Stimulated activated CD4-positive, alpha-beta T cell treated with anti-CD3 and anti-CD28 coated beads, Interleukin-4, amount 100 ng/mL, for 4 hours (primary cell): ENCODE measurements around the gene NAPA.

Experiments
- DNase-seq, 2 experiments: peaks; one replicate each; pipeline ENCODE4 v3.0.0-alpha.2; 2020

NAPA gene

DNA sequence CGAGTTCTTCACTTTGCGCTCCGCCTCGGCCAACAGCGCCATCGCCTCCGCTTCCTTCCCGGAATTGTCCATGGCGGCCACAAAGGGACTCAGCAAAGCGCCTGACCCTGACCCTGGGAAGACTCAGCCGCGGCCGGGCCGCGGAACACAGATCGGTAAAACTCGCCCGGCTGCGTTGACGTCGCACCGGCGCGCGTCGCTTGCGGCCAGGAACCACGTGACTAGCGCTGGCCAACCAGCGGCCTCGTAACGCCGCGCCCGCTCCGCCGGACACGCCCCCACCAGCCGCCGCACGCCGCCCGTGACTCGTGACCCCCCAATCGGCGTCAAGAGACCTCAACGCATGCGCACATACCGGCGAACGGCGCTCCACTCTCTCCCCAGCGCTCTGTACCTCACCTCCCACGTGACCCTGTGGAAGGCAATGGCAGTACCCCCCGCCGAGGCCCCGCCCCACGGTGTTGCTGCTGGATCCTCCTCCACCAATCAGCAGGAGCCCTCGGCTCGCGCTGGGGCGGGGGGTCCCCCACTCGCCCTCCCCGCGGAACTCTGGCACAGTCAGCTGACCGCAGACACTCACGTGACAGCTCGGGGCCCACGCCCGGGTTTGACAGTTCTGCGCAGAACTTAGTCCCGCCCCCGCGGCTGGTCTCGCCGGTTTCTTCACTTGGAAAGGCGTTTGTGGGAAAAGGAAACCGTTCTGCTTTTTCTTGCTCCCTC, at the start of gene NAPA:
Gene NAPA, minus strand, starts transcription at position 195 of the 720 bp plus-strand sequence. Its CDS starts 123 bp downstream, at position 72.
- peak; percentile 100 for DNase-seq

DNA sequence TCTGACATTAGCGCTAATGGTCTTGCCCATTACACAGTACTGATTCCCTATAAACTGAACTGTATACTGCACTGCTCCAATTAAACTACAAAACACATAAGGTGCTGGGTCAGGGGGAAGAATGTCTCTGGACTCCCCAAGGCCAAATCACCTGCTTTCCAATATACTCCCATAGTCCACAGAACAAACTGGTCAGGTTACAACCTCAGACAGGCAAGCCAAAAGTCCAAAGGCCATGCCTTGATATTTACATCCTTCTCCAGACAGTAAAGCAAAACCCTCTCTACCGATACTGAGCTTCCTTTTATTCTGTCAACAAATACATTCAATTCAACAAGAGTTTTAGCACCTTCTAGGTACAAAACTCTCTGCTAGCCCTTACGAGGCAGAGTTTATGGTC, 49.2 kb upstream of the NAPA start:
- no peak for DNase-seq

DNA sequence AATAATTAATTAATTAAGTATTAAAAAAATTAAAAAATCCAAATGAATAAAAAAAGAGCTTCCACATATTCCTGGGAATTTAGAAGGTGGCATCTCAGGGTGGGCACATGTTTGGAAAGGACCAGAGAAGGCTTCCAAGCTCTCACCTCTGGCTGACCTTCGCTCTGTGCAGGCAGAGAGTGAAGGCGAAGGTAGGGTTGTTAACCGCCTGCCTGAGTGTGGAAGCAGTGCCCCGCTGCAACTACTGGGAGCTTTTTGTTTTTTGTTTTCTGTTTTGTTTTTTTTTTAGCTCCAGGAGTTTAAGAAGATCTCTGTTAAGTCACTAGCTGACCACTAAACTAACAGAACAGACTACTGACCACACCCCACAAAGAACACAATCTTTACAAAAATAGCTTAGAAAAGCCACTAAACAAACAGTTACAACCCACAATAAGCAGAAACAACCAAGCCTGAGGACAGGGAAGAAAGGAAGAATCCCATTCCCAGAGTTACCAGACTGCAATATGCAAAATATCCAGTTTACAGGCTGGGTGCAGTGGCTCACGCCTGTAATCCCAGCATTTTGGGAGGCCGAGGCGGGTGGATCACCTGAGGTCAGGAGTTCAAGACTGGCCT, 46.7 kb upstream of the NAPA start:
- no peak for DNase-seq

DNA sequence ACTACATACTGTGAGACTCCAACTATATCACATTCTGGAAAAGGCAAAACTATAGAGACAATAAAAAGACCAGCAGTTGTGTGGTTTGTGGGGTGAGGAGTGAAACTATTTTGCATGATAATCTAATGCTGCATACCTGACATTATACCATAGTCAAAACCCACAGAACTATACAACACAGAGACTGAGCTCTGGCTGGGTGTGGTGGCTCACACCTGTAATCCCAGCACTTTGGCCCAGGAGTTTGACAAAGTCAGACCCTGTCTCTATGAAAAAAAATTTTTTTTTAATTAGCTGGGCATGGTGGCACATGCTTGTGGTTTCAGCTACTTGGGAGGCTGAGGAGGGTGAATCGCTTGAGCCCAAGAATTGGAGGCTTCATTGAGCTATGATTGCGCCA, 46.1 kb upstream of the NAPA start:
- DNase-seq, result no peak

DNA sequence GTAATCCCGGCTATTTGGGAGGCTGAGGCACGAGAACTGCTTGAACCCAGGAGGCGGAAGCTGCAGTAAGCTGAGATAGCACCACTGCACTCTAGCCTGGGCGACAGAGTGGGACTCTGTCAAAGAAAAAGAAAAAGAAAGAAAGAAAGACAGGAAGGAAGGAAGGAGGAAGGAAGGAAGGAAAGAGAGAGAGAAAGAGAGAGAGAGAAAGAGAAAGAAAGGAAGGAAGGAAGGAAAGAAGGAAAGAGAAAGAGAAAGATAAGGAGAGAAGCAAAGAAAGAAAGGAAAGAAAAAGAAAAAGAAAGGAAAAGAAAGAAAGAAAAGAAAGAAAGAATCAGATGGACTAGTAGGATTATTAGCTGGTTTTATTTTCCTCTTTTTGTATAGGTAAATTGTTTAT, 35.3 kb upstream of the NAPA start:
- DNase-seq, result no peak

DNA sequence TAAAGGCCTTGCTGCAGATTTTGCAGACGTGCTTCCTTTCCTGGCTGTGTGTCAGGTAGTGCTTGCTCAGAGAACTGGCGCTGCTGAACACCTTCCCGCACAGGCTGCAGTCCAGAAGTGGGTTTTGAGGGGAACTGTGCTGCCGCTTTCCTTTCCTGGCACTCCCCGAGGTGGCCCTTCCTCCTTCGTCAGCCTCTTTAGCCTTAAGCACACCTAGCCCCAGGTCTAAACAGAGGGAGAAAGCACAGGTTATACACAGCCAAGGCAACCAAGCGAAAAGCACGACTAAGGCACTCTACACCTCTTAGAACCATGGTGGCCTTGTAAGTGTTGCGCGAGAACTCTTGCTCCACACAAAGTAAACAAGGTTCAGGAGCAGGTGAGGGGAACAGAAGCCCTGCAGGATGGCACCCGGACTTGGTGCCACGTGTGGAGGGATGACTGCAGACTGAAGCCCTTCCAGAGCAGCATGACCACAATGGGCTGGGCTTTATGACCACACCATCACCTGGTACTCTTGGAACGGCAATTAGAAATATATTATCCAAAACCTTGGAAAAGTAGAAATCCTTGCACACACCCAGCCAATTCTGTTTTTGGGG, 34.5 kb upstream of the NAPA start:
- no peak for DNase-seq

DNA sequence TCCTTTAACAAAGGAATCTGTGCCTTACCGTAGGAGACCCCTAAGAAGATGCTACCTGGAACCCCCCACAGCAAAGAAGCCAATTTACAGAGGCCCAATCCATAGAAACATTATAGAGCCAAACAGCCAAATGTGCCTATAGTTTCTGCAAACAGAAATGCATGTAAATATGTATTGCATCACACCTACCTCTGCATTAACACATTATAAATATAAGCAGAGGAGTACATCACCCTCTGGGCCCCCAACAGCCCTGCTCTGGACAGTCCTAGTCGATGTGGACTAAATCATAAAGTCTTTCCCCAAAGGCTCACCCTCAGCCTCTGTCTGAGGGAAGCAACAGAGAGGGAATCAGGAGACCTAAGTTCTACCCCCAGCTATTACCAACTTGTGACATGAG, 32.3 kb upstream of the NAPA start:
- no peak for DNase-seq

DNA sequence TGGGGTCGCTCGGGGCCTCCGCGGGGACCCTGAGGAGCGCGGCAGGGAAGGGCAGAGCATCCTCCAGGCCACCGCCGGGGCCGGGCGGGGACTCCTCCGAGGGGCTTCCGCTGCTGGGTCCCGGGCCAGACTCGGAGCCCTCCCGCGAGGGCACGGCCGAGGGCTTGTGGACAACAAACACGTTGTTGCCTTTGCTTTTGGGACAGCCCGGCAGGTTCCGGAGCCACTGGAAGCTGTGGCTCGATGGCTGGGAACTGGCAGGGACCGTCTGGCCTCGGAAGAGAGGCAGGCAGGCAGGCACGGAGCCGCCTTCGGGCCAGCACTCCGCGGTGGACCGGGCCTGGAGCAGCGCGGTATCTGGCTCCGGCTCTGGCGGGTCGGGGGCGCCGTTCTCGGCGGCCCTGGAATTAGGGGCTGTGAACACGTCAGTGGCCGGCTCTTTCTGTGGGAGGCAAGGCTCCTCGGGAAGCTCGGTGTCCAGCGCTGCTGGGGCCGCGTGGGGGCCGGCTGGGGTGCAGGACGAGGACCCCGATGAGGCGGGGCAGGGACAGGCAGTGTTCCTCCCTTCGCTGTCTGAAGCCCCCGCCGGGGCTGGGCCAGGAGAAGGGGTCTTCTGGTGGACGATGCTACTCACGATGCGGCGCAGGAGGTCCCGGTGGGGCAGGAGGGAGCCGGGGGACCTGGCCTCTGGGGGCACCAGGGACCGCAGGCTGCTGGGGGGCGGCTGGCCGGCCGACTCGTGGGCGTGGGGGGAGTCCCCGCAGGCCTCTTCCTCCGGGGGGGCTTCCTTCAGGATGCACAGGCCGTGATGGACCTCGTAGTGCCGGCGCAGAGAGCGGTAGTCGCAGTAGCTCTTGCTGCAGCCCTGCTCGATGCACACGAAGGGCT, 30.4 kb upstream of the NAPA start:
- no peak for DNase-seq

DNA sequence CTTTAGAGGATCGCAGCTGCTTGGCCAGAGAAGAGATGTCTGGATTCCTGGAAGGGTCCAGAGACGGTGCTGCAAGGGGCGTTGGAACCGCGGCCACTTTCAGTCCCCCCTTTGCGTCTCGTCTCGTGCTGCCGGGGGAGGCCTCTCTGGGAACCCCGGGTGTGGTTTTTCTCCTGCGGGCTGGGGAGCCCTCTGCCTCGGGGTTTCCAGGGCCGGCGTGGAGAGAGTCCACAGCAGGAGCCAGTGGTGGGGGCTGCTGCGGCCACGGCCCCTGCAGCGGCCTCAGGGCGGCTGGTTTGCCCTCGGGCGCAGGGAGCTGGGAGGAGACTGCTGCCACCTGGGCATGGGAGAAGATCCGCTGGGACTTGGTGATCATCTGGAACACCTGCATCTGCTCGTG, 29.6 kb upstream of the NAPA start:
- DNase-seq, result no peak

DNA sequence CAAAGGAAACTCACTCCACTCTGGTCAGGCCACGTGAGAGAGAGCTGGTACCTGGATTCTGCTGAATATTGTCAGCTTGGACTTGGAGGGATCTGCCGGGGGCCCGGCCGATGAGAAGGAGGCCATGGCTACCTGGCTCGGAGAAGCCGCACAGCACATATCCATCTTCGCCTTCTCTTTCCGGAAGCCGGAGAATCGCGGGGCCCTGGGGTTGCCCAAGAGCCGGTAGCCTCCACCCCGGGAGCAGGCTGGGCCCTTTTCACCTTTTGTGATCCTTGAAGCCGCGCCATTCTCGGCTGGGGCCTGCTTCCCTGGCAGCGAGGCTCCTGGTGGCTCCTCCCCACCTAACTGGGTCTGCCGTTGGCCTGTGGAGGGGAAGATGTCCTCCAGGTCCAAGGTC, 29.2 kb upstream of the NAPA start:
- no peak for DNase-seq

DNA sequence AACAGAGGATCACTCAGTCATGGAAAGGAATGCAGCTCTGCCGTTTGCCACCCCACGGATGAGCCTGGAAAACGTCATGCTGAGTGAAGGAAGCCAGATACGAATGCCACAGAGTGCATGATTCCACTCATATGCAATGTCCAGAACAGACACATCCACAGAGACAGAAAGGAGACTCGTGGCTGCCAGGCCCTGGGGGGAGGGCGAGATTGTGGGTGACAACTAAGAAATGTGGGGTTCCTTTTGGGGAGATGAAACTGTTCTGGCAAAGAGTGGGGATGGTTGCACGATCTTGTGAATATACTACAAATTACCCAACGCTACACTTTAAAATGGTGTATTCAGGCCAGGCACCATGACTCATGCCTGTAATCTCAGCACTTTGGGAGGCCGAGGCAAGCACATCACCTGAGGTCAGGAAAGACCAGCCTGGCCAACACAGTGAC, 27.2 kb upstream of the NAPA start:
- DNase-seq, result no peak

DNA sequence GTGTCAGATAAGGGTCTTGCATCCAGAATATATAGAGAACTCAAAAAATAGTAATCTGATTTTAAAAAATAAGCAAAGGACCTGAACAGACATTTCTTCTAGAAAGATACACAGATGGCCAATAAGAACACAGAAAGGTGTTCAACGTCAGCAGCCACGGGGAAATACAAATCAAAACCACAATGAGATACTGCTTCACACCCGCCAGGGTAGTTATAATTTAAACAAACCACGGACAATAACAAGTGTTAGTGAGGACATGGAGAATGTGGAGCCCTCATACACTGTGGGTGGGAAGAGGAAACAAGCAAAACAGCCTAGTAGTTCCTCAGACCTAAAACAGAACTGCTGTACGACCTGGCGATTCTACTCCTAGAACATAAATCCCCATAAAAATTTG, 26.7 kb upstream of the NAPA start:
- no peak for DNase-seq

DNA sequence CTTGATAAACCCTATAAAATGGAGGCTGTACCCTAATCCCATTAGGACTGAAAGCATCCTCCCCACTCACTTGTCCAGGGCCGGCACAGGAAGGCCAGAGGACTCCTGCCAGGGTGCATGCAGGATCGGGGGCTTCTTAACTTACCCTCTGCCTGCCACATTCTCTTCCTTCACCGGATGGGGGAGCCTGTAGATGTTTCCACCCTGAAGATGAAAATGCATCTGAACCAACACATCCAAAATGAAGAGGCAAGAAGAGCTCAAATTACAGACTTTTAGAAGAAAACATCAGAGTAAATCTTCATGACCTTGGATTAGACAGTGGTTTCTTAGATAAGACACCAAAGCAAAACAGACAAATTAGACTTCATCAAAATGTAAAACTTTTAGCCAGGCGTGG, 25.9 kb upstream of the NAPA start:
- no peak for DNase-seq

DNA sequence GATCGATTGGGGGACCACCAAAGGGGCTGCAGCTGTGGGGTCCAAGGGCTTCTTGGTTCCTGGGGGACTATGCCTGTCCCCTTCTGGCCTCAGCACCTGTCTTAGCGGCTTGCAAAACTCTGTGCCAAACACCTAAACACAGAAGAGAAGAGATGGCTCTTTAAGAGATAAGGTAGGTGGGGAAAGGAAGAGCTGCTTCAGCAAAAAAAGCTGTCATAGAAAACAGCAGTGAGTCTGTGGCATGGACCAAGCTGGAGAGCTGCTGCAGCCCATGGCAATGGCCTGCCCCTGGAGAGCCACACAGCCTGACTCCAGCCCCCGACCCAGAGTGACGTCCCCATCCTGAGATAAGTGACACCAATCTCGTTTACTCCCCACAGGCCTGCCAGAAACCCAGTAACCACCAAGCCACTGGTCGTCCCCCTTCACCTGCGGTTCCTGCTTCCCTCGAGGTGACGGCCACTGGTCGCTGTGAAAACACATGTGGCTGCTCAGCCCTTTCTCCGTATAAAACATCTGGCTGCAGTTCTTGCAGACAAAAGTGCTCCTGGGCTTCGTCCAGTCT, 25.0 kb upstream of the NAPA start:
- DNase-seq, result no peak

DNA sequence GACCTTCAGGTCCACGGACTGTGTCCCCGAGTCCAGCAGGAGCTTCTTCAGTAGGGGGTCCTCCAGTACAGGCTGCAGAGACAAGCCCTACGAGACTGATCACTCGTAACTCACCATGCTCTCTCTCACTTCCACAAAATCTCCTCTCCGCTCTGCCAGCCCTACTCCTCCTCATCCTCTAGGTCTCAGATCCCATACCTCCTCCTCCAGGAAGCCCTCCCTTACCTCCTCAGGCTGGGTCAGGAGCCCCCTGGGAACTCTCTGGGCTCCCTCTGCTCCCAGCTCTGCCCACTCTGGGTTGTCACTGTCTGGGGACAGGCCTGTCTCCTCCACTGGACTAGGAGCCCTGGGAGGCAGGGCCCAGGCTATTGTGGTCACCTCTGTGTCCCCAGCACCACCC, 23.9 kb upstream of the NAPA start:
- DNase-seq, result no peak

DNA sequence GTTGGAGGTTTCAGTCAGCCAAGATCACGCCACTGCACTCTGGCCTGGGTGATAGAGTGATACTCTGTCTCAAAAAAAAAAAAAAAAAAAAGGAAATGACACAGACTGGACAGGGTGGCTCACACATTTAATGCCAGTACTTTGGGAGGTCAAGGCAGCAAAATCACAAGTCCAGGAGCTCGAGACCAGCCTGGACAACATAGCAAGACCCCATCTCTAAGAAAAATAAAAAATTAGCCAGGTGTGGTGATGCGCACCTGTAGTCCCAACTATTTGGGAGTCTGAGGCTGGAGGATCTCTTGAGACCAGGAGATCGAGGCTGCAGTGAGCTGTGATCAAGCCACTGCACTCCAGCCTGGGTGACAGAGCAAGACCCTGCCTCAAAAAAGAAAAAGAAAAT, 22.6 kb upstream of the NAPA start:
- DNase-seq, result no peak

DNA sequence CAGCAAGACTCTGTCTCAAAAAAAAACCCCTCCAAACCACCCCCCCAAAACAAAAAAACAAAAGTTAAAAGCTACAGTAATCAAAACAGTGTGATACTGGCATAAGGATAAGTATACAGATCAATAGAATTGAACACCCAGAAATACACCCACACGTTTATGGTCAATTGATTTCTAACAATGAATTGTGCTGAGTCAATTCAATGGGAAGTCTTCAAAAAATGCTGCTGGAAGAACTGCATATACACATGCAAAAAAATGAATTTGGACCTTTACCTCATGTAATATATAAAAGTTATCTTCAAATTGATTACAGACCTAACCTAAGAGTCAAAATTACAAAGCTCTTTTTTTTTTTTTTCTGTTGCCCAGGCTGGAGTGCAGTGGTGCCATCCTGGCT, 19.8 kb upstream of the NAPA start:
- no peak for DNase-seq

DNA sequence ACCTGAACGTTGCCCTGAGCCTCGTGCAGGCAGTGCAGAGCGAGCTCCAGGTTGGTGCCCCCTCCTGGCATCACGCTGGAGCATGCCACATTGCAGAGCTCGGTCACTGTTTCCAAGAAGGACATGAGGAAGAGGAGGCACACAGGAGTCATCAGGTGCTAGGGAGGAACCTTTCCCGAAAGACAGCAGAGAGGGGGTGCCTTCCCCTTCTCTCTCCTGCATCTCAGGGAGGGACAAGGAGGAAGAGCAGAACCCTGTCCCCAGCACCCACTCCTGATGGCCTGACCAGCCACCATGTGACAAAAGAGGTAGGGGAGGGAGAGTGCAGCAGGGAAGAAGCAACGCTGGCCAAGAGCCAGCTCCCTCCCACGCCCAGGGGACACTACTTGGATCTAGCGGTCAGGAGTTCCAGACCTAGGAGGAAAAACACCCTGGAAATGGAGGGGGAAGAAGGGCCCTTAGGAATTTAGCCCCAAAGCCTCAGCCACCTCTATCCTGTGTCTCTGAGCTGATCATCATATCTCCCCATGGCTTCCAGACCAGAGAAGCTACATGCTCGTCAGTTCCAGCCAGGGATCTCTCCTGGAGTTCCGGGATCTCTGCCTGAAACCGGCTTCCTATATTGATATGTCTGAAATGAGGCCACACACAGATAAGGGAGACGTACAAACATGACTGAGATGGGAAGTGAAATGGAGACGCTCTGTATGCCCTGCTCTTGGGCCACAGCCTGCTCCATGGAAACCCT, 17.0 kb upstream of the NAPA start:
- DNase-seq, result no peak

DNA sequence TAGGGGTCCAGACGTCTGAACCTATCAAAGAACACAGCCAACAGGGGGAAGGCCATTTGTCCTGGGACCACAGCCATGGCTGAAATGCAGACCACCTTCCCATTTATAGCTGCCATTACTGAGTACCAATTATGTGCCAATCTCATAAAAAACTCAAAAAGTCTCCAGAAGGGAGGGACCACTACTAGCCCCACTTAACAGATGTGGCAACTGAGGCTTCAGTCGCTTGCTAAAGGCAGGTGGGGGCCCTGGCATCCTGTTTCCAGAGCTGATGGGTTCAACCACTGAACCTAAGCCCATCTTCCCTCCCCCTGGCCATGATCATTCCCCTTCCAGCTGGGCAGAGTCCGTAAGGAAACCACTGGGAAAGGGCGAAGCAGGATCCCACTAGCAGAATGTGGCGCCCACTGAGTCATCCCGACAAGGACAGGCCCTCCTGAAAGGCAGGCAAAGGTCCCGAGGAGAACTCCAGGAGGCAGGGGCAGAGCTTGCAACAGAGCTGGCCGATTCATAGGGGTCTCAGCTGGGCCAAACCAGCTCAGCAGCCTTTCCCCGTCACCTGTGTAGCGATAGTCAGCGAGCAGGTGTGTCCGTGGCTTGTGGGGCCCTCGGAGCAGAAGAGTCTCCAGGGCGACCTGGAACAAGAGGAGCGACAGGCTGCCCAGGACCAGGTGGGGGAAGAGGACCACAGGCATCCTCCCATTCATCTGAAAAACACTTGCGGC, 14.3 kb upstream of the NAPA start:
- DNase-seq, result no peak

DNA sequence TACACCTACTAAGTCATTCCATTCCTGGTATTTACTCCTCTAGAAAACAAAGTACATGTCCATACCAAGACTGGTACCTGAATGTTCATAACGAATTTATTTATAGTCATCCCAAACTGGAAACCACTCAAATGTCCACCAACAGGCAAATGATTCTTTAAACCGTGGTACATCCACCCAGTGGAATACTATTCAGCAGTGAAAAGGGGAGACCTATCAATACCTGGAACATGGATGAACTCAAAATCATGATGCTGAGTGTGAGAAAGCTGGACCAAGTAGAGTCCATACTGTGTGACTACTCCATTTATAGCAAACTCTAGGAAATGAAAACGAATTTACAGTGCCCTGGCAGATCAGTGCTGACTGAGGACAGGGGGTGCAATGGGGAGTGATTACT, 11.9 kb upstream of the NAPA start:
- DNase-seq, result no peak

DNA sequence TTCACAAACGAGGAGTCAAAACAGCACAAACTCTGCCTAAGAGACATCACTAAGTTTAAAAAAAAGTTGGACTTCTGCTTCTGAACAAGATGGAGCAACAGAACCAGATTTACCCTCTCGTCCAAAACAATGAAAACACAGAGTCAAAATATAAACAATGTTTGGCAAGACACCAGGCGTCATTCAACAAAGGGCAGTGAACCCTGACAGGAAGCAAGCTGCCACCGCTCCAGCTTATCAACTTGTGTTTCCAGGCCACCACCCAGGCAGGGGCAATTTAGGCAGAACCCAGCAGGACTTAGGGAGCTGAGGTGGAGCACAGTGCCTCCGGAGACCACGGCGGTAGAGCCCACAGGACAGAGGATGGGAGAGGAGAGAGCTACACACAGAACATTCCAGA, 8.6 kb upstream of the NAPA start:
- no peak for DNase-seq
